HepG2 (cell line): ENCODE results near the gene UBE2J1. TPM values are rescaled to one million over a fixed set of nuclear protein-coding genes. Genes with fewer than 3 reads are reported as not detected.

Source experiments
- ATAC-seq: fragments of 200-7000 bp; cut with Tn5 transposase; 3 replicates; pipeline ENCODE4 v1.9.1; 2020; ENCODE audit warnings: mild to moderate bottlenecking, moderate library complexity
- BruUV-seq: library from RNA; stranded (reverse); fragments of 400-500 nt; replicated peaks from 2 replicates; lab custom pipeline; 2021; lab: Mats Ljungman, UMichigan
- CTCF ChIA-PET: fragments of 300-600 bp; formaldehyde crosslinking; extraction: SDS; loops from one replicate; lab custom pipeline; 2021; ENCODE audit warnings: low total read pairs, inconsistent platforms, low intra/inter-chr PET ratio; lab: Yijun Ruan, JAX
- POLR2A ChIA-PET: fragments of 350-600 bp; sonication (Branson Sonifier 250); formaldehyde crosslinking; loops from one replicate; lab custom pipeline; 2020; ENCODE audit warnings: antibody characterized with exemption, inconsistent platforms; lab: Yijun Ruan, JAX
- DNase-seq: peaks from one replicate; pipeline ENCODE4 v3.0.0-alpha.2; 2015; ENCODE audit warnings: low spot score
- FAIRE-seq: peaks from 3 replicates; lab custom pipeline; 2011; peaks lifted over from hg19 to GRCh38; lab: Jason Lieb, UNC
- H2AFZ ChIP-seq: one replicate; pipeline ENCODE4 v1.6.1; 2011; ENCODE audit warnings: low read length, inconsistent platforms
- H3K27ac ChIP-seq: fragments of 300-600 bp; 3 replicates; pipeline ENCODE4 v1.8.0; 2011; ENCODE audit warnings: mixed run types, mild to moderate bottlenecking, mixed read lengths, low read length, inconsistent platforms; ENCODE audit not compliant: insufficient read depth; ENCODE audit errors: extremely low read length
- H3K27me3 ChIP-seq, 2 experiments: fragments of 200-600 bp in 1 of 2; 2 replicates in 1 of 2; 3 replicates in 1 of 2; pipeline versions ENCODE4 v1.6.0 to v1.8.0; 2011; ENCODE audit warnings: low read length in 2 of 2, mild to moderate bottlenecking in 2 of 2, moderate library complexity in 2 of 2, inconsistent platforms in 1 of 2; ENCODE audit not compliant: insufficient read depth in 2 of 2, control insufficient read depth in 1 of 2
- H3K36me3 ChIP-seq, 2 experiments: fragments of 200-600 bp in 1 of 2; replicated peaks in 1 of 2; 2 replicates in 1 of 2; 3 replicates in 1 of 2; pipeline versions ENCODE4 v1.5.1 to v1.8.0; 2011; ENCODE audit warnings: low read length in 2 of 2, inconsistent platforms in 1 of 2; ENCODE audit not compliant: insufficient read depth in 2 of 2, control insufficient read depth in 1 of 2
- H3K4me1 ChIP-seq: 2 replicates; pipeline ENCODE4 v1.5.1; 2012; ENCODE audit warnings: low read length, inconsistent platforms; ENCODE audit not compliant: insufficient read depth
- H3K4me2 ChIP-seq: 2 replicates; pipeline ENCODE4 v1.6.0; 2011; ENCODE audit warnings: low read depth, low read length, inconsistent platforms
- H3K4me3 ChIP-seq, 3 experiments: fragments of 200-600 bp in 1 of 3; sonication (generic), shearing (Covaris generic) in 1 of 3; replicated peaks in 1 of 3; 2 replicates each; pipeline ENCODE4 v1.5.1; 2011 to 2016; ENCODE audit warnings: low read length in 3 of 3, inconsistent platforms in 2 of 3, low read depth in 2 of 3, mild to moderate bottlenecking in 2 of 3, control low read depth in 1 of 3, mixed read lengths in 1 of 3; ENCODE audit not compliant: insufficient read depth in 1 of 3
- H3K79me2 ChIP-seq: one replicate; pipeline ENCODE4 v1.6.1; 2011; ENCODE audit warnings: low read length, inconsistent platforms; ENCODE audit not compliant: insufficient read depth
- H3K9ac ChIP-seq: 2 replicates; pipeline ENCODE4 v1.6.0; 2011; ENCODE audit warnings: mild to moderate bottlenecking, low read depth, low read length, inconsistent platforms; ENCODE audit not compliant: insufficient read depth
- H3K9me3 ChIP-seq: 2 replicates; pipeline ENCODE4 v1.5.1; 2012; ENCODE audit warnings: mild to moderate bottlenecking, low read length
- H4K20me1 ChIP-seq: 2 replicates; pipeline ENCODE4 v1.6.0; 2011; ENCODE audit warnings: inconsistent platforms, mild to moderate bottlenecking, low read length, moderate library complexity; ENCODE audit not compliant: insufficient read depth
- KDM4B ChIP-seq: sonication (generic); formaldehyde crosslinking; IDR thresholded peaks from 2 replicates; pipeline ENCODE4 v1.4.0; 2020; ENCODE audit warnings: missing genetic modification reagents
- RBM39 ChIP-seq: fragments of 200-400 bp; formaldehyde crosslinking; IDR thresholded peaks from one replicate; pipeline ENCODE4 v1.6.1; 2018; ENCODE audit warnings: antibody characterized with exemption, mild to moderate bottlenecking, low read depth, low read length; ENCODE audit not compliant: poor library complexity, severe bottlenecking
- SOX6 ChIP-seq, 2 experiments: fragments of 450-650 bp in 1 of 2; sonication (generic) in 1 of 2; formaldehyde crosslinking in 1 of 2; IDR thresholded peaks; 2 replicates each; pipeline versions ENCODE4 v1.4.0 to v1.6.1; 2017 to 2020; ENCODE audit warnings: antibody characterized with exemption in 1 of 2, mild to moderate bottlenecking in 1 of 2, missing genetic modification reagents in 1 of 2
- ZC3H4 ChIP-seq: sonication (generic); formaldehyde crosslinking; IDR thresholded peaks from 2 replicates; pipeline ENCODE4 v1.4.0; 2020; ENCODE audit warnings: missing genetic modification reagents, borderline replicate concordance
- ZNF251 ChIP-seq: sonication (generic); formaldehyde crosslinking; IDR thresholded peaks from 2 replicates; pipeline ENCODE4 v1.9.0; 2021; ENCODE audit warnings: mild to moderate bottlenecking, missing genetic modification reagents
- ZNF292 ChIP-seq: sonication (generic); formaldehyde crosslinking; IDR thresholded peaks from 2 replicates; pipeline ENCODE4 v1.8.1; 2022; ENCODE audit warnings: mild to moderate bottlenecking, low read depth, missing genetic modification reagents, borderline replicate concordance
- ZNF496 ChIP-seq: sonication (generic); formaldehyde crosslinking; IDR thresholded peaks from 2 replicates; pipeline ENCODE4 v1.8.1; 2023; ENCODE audit warnings: mild to moderate bottlenecking, moderate library complexity, missing genetic modification reagents; ENCODE audit not compliant: insufficient replicate concordance
- WGBS: methylation state at CpG from one replicate; pipeline ENCODE4 v1.1.6; 2017; ENCODE audit warnings: low lambda C conversion rate; 5-methylcytosine and 5-hydroxymethylcytosine counted together
- in situ Hi-C: cut with HindIII; loops from 2 replicates; pipeline ENCODE4 v1.10.0; 2017; ENCODE audit warnings: low pct_unique_long_range_greater_than_20kb; ENCODE audit not compliant: extremely low pct_ligation_motif_present
- intact Hi-C: fragments of 100-400 bp; cut with micrococcal nuclease; formaldehyde crosslinking; loops from one replicate; pipeline ENCODE4 v1.10.0; 2022; ENCODE audit not compliant: unreplicated experiment
- polyA plus RNA-seq, 8 experiments: library from polyadenylated mRNA; depleted of rRNA in 3 of 8; stranded (reverse) in 7 of 8; unstranded in 1 of 8; fragments of >200 nt; fragmentation: Illumina TruSeq in 4 of 8; extraction: Trizol in 4 of 8; gene quantifications; 2 replicates each; pipeline versions ENCODE4 v1.2.1 to v1.2.3, GENCODE V29; 2011 to 2016; ENCODE audit warnings: low read depth in 4 of 8, missing spikeins in 1 of 8, mixed read lengths in 1 of 8; ENCODE audit not compliant: insufficient read depth in 1 of 8
- total RNA-seq, 5 experiments: library from RNA; depleted of rRNA; stranded (reverse); fragments of >200 nt; fragmentation: Illumina TruSeq; extraction: Trizol; gene quantifications; 2 replicates each; pipeline ENCODE4 v1.2.3, GENCODE V29; 2016; ENCODE audit warnings: low read depth in 1 of 5
- TF ChIP-seq, protein P1 (sequence below): IDR thresholded peaks from 2 replicates; pipeline ENCODE4 v1.6.1; 2016
- TF ChIP-seq, protein P2 (sequence below): fragments of 450-650 bp; IDR thresholded peaks from 2 replicates; pipeline ENCODE4 v1.6.1; 2016

UBE2J1 gene
- total and polyA plus RNA-seq, 2 of the 13 experiments (the other 11 are each of a cell fraction or from before 2014, with no cell fraction given), result 19.3 to 24.6 TPM

DNA sequence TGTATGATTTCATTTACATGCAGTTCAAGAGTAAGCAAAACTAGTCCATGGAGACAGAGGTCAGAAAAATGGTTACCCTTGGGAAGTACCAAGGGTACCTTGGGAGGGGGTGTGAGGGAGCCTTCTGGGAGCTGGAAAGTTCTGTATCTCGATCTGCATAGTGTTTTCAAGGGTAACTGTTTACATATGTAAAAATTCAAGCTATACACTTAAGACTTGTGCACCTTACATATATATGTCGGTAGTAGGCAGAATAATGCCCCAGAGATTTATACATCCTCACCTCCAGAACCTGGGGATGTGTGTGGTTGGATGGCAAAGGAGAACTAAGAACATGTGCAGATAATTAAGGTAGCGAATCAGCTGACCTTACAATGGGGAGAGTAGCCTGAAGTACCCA lies 68.4 kb downstream of the UBE2J1 start (continued):
- TF ChIP-seq RBM39 (no peak), ZNF251 (CRISPR knock-in tag) (no peak), ZC3H4 (CRISPR knock-in tag) (no peak), ZNF496 (CRISPR knock-in tag) (no peak), KDM4B (CRISPR knock-in tag) (no peak), SOX6 (IDR thresholded peaks at IDR 0.05) (no peak), SOX6 (CRISPR knock-in tag; IDR thresholded peaks at IDR 0.05) (no peak)
- TF ChIP-seq, all 625 proteins: peak for 0

DNA sequence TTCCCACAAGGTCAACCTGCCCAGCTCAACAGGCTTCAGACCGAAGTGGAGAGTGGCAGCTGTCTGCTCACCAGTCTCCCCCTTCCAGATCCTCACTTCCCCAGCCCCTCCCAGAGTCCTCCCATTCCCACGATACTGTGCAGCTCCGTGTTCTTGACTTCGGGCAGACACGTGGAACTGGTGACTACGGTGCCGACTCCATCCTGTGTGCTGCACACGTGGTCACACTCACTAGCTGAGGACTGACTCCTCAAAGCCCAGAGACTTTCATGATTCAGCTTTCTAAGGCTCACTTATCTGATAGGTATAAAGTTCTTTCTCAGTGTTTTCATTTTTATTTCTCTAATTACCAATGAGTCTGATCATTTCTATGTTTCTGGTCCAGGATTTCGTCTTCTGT lies 69.8 kb downstream of the UBE2J1 start:
- WGBS, result 40% methylated on average over 3 of the region's 9 CpGs
- in situ Hi-C loops, result no loop called here
- POLR2A ChIA-PET, result no interaction called here
- intact Hi-C loops, result no loop called here
- no peak overlapping the region for H3K4me2 ChIP-seq
- H3K4me3 ChIP-seq, result no peak overlapping the region
- H3K27ac ChIP-seq, result no peak overlapping the region
- no peak overlapping the region for H2AFZ ChIP-seq
- H3K27me3 ChIP-seq, result peaks cover 2 to 26% of the 10 kb centered on the region in 2 experiments; a peak in 3 of 5 replicates
- H4K20me1 ChIP-seq, result no peaks in the 10 kb centered on the region
- H3K9ac ChIP-seq, result no peak overlapping the region
- CTCF ChIA-PET, result no interaction called here
- ATAC-seq (no peak), FAIRE-seq (no peak), DNase-seq (no peak)
- no peaks in the 10 kb centered on the region for H3K79me2 ChIP-seq
- BruUV-seq, result no TSS peak
- no peak for TF ChIP-seq ZNF292
- TF ChIP-seq, protein P1, sequence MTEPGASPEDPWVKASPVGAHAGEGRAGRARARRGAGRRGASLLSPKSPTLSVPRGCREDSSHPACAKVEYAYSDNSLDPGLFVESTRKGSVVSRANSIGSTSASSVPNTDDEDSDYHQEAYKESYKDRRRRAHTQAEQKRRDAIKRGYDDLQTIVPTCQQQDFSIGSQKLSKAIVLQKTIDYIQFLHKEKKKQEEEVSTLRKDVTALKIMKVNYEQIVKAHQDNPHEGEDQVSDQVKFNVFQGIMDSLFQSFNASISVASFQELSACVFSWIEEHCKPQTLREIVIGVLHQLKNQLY (CRISPR knock-in tag), result no peak
- TF ChIP-seq, protein P2, sequence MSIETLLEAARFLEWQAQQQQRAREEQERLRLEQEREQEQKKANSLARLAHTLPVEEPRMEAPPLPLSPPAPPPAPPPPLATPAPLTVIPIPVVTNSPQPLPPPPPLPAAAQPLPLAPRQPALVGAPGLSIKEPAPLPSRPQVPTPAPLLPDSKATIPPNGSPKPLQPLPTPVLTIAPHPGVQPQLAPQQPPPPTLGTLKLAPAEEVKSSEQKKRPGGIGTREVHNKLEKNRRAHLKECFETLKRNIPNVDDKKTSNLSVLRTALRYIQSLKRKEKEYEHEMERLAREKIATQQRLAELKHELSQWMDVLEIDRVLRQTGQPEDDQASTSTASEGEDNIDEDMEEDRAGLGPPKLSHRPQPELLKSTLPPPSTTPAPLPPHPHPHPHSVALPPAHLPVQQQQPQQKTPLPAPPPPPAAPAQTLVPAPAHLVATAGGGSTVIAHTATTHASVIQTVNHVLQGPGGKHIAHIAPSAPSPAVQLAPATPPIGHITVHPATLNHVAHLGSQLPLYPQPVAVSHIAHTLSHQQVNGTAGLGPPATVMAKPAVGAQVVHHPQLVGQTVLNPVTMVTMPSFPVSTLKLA, result peak; percentile 59
- no peaks in the 10 kb centered on the region for H3K4me1 ChIP-seq
- H3K9me3 ChIP-seq, result no peaks in the 10 kb centered on the region
- H3K36me3 ChIP-seq, result no peaks in the 10 kb centered on the region
